Mucosa of descending colon (tissue), 3 donors: ENCODE measurements around the gene CCL2. TPM values are rescaled to one million over a fixed set of nuclear protein-coding genes. Genes with fewer than 3 reads are reported as not detected.

Experiments used
- ATAC-seq: fragments of 200-7000 bp; cut with Tn5 transposase; one replicate; pipeline ENCODE4 v1.9.1; 2020; ENCODE audit warnings: mild to moderate bottlenecking, moderate library complexity
- DNase-seq, 3 donors: peaks; one replicate each; pipeline ENCODE4 v3.0.0-alpha.2; 2020
- H3K36me3 ChIP-seq: fragments of 200-600 bp; one replicate; pipeline ENCODE4 v1.8.0; 2021; ENCODE audit warnings: low read depth, mild to moderate bottlenecking
- H3K4me1 ChIP-seq: fragments of 200-600 bp; one replicate; pipeline ENCODE4 v1.8.0; 2021; ENCODE audit warnings: low read depth, mild to moderate bottlenecking
- H3K4me3 ChIP-seq: fragments of 200-600 bp; one replicate; pipeline ENCODE4 v1.8.0; 2021; ENCODE audit warnings: mild to moderate bottlenecking
- H3K9me3 ChIP-seq: fragments of 200-600 bp; one replicate; pipeline ENCODE4 v1.8.0; 2021; ENCODE audit warnings: mild to moderate bottlenecking
- intact Hi-C, 2 donors: fragments of 100-400 bp; cut with DNase I in 1 of 2; cut with micrococcal nuclease in 1 of 2; formaldehyde crosslinking; loops; one replicate each; pipeline versions ENCODE4 v1.11.0 to v1.11.1; 2022; cut with DNase I, micrococcal nuclease
- total RNA-seq, 3 donors: library from RNA; stranded (reverse); fragmentation: NEBNext Ultra II Directional in 2 of 3; extraction: Animal tissue kit (Norgen Biotek cat#: 25700) in 2 of 3; gene quantifications; one replicate each; pipeline versions ENCODE4 v1.2.1 to v1.2.4, GENCODE V29; 2021 to 2023
- TF ChIP-seq, protein P1 (sequence below): fragments of 200-600 bp; IDR thresholded peaks from one replicate; pipeline ENCODE4 v1.8.0; 2022; ENCODE audit warnings: antibody characterized with exemption, mild to moderate bottlenecking
- donor health status: DM: no; HTN: no; CAD: no; lungs with moderate emphysema.
- donor health status: DM: no; HTN: no; CAD: no.
- donor health status: DM: no; HTN: yes; CAD: no.

CCL2 gene
- total RNA-seq, 3 donors from 2014 or later = 7.1 to 65.6 (median 39.7) TPM

DNA sequence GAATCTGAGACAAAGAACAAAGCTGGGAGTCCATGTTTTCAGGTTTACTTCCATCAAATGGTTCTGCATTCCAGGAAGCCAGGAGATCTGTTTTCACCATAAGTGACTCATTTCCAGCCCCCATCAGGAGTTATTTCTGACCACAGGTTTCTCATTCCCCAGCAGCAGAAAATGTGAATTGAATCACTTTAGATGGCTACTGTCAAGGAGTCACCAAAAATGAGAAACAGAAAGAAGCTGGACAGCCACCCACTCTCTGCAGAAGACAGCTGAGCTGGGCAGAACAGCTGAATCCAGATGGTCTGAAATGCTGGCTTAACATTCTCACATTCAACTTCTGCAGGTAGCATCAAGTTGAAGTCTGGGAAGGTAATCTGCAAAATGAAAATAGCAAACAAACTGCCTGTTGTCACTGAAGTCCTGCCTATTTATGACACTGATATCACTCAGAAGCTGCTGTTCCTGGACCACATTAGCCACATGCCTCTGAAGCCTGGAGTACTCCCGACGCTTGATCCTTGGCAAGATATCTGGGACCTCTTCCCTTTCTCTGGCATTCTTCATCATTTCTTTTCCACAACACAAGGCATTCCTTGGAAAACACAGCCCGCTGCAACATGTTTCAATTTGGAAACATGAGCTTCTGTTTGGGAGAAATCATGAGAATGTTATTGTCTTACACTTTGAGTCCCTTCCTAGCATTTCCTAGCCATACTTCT lies 45.7 kb downstream of the CCL2 start:
- TF ChIP-seq, protein P1, sequence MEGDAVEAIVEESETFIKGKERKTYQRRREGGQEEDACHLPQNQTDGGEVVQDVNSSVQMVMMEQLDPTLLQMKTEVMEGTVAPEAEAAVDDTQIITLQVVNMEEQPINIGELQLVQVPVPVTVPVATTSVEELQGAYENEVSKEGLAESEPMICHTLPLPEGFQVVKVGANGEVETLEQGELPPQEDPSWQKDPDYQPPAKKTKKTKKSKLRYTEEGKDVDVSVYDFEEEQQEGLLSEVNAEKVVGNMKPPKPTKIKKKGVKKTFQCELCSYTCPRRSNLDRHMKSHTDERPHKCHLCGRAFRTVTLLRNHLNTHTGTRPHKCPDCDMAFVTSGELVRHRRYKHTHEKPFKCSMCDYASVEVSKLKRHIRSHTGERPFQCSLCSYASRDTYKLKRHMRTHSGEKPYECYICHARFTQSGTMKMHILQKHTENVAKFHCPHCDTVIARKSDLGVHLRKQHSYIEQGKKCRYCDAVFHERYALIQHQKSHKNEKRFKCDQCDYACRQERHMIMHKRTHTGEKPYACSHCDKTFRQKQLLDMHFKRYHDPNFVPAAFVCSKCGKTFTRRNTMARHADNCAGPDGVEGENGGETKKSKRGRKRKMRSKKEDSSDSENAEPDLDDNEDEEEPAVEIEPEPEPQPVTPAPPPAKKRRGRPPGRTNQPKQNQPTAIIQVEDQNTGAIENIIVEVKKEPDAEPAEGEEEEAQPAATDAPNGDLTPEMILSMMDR = no peak
- Histone ChIP-seq H3K36me3 (no peaks in the 10 kb centered on the region), H3K9me3 (no peaks in the 10 kb centered on the region), H3K4me3 (no peak overlapping the region), H3K4me1 (no peaks in the 10 kb centered on the region)
- DNase-seq = peak in 1 of 3 donors; percentile 10
- ATAC-seq = no peak
- intact Hi-C loops = loop anchor here (10.0 kb wide), 1 partner anchor 96 kb away; no protein-coding TSS in a partner anchor

GRCh38 chr17:34301986-34302385 lies 46.9 kb downstream of the CCL2 start:
- TF ChIP-seq, protein P1 = no peak
- intact Hi-C loops = loop anchor here (10.0 kb wide), 1 partner anchor 97 kb away; no protein-coding TSS in a partner anchor
- ATAC-seq (no peak), DNase-seq (no peak)
- Histone ChIP-seq H3K9me3 (no peaks in the 10 kb centered on the region), H3K4me3 (no peak overlapping the region), H3K4me1 (no peaks in the 10 kb centered on the region), H3K36me3 (no peaks in the 10 kb centered on the region)

GRCh38 chr17:34302636-34303035 lies 47.6 kb downstream of the CCL2 start:
- ATAC-seq (no peak), DNase-seq (no peak)
- no peak overlapping the region for H3K4me3 ChIP-seq
- intact Hi-C loops = loop anchor here (10.0 kb wide), 1 partner anchor 98 kb away; no protein-coding TSS in a partner anchor
- H3K9me3 ChIP-seq = no peaks in the 10 kb centered on the region
- no peaks in the 10 kb centered on the region for H3K4me1 ChIP-seq
- H3K36me3 ChIP-seq = no peaks in the 10 kb centered on the region
- TF ChIP-seq, protein P1 = no peak

- intact Hi-C loops = loop anchor here (10.0 kb wide), 1 partner anchor 99 kb away; no protein-coding TSS in a partner anchor
- Histone ChIP-seq H3K9me3 (no peaks in the 10 kb centered on the region), H3K4me1 (no peaks in the 10 kb centered on the region), H3K36me3 (no peaks in the 10 kb centered on the region), H3K4me3 (no peak overlapping the region)
- TF ChIP-seq, protein P1 = no peak
- no peak for DNase-seq
- ATAC-seq = no peak
Observed at GRCh38 chr17:34303606-34304005, 48.5 kb downstream of the CCL2 start.

DNA sequence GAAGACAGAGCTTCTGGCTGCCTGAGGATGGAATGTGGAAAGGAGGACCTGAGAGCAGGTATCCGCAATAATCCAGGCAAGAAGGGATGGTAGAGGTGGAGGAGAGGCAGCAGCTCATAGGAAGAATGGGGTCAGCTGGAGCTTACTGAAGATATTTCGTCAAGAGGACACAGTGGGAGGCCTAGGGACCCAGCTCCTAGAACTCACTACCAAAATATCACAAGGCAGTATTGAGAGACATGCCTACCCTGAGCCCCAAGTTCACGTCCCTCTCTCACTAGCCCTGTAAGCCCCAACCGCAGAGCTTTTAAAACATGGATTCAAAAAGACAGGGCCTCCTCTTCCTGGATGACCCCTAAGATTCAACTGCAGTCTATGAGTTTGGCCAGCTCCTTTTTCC lies 50.0 kb downstream of the CCL2 start:
- TF ChIP-seq, protein P1 = no peak
- intact Hi-C loops = loop anchor here (10.0 kb wide), 1 partner anchor 100 kb away; no protein-coding TSS in a partner anchor
- no peak for ATAC-seq

More for the DNA sequence above, 50.0 kb downstream of the CCL2 start:
- H3K4me3 ChIP-seq = no peak overlapping the region
- no peaks in the 10 kb centered on the region for H3K36me3 ChIP-seq
- H3K4me1 ChIP-seq = no peaks in the 10 kb centered on the region
- no peaks in the 10 kb centered on the region for H3K9me3 ChIP-seq
- no peak for DNase-seq
